VCaP (cell line): Measurements from ENCODE around the gene DNAH9.
A peak's percentile ranks its signal among the peaks of the same experiment; 100 is the strongest.

Experiments
- H3K27ac ChIP-seq: fragments of 450-650 bp; 2 replicates; pipeline ENCODE4 v1.5.1; 2017
- CTCF ChIP-seq: fragments of 450-650 bp; conservative IDR thresholded peaks from 2 replicates; pipeline ENCODE4 v1.5.1; 2017; ENCODE audit warnings: mild to moderate bottlenecking, moderate library complexity

Gene DNAH9

DNA sequence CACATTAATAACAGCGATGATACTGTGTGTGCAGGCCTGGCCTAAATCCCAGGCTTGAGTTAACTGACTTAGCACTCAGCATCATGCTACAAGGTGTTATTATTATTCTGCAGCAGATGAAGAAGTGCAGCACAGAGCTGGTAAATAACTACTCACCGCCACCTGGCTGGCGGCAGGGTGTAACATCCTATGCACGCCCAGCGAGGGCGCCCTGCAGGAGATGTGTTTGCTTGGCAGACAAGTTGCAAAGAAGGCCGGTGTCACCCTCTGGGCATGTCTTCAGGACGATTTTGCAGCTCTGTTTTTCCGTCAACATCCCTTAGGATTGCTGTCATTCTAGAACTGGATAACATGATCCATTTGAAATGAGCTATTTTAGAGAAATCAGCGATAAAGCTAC lies 30.1 kb downstream of the DNAH9 start:
- no peak overlapping the region for H3K27ac ChIP-seq
- no peak for TF ChIP-seq CTCF

- no peak overlapping the region for H3K27ac ChIP-seq
- no peak for TF ChIP-seq CTCF
Measured at GRCh38 chr17:11628831-11629230, 30.6 kb downstream of the DNAH9 start.

DNA sequence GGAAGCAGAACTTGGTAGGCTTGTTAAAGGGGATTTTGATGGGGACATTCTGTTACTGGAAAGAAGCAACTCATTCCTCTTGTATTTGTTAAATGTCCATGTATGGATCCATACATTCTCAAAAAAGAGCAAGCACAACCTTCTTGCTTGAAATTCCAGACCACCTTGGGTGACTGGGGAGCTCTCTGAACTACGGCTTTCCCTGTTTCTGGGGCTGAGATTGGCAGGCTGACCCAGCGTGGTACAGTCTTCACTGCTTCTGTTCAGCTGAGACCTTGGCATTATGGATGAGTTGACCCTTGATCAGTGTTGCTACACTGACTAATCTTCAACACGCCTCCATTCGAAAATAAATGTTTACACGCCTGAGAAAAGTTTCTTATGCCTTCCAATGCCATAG lies 38.5 kb downstream of the DNAH9 start:
- TF ChIP-seq CTCF = no peak
- H3K27ac ChIP-seq = peak overlapping the region; percentile 70

- no peak overlapping the region for H3K27ac ChIP-seq
- TF ChIP-seq CTCF = no peak
Measured at GRCh38 chr17:11637796-11638195, 39.5 kb downstream of the DNAH9 start.

- H3K27ac ChIP-seq = no peak overlapping the region
- no peak for TF ChIP-seq CTCF
Measured at GRCh38 chr17:11638700-11639265, 40.5 kb downstream of the DNAH9 start.

- TF ChIP-seq CTCF = no peak
- H3K27ac ChIP-seq = no peak overlapping the region
Measured at GRCh38 chr17:11639736-11640462, 41.6 kb downstream of the DNAH9 start.

DNA sequence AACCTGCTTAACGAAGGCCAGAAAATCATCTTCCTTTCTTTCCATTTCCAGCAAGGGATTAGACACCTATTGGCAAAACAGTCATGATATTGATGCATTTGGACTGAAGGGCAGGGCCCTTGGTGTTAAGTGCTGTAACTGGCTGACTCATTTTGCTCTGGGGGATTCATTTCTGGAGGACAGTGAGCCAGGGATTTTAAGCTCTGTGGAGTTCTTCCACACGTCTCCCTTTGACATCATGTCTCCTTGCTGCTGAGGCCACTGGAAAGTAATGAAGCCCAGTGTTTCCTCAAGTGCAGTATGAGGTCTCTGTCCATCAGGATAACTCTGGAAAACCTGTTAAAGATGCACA lies 42.2 kb downstream of the DNAH9 start:
- TF ChIP-seq CTCF = no peak
- no peak overlapping the region for H3K27ac ChIP-seq
